Measurements from ENCODE around the gene PFN4.

PFN4 gene

DNA sequence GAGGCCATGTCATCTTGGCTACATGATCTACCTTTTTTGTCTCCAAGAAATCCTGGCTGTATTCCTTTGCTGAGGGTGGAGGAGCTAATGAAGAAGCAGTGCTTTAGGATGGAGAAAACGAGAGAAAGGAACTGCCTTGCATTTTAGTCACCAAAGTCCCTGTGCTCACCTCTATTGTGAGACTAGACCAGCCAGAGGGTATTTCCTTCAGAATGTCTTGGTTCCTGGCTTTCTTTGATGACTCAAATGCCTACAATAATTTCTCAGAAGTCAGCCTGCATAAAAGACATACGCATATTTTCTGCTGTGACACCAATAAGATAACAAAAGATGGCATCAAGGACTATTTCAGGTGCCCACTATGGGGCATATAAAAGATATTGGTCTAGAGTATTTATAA, 57.8 kb downstream of the PFN4 start:
- Mint-ChIP-seq H3K9me3 (no peaks in the 10 kb centered on the region), H3K27me3 (no peaks in the 10 kb centered on the region), H3K36me3 (ENCODE audit: insufficient read depth) (peaks cover 23% of the 10 kb centered on the region), H3K27ac (ENCODE audit: low read depth) (no peak overlapping the region), H3K4me3 (no peak overlapping the region), H3K4me1 (peaks cover 11% of the 10 kb centered on the region)
- no peak for ATAC-seq (replicated peaks; ENCODE audit: extremely low read depth, poor library complexity, severe bottlenecking)
- no peak for DNase-seq (ENCODE audit: low spot score in 2 of 2)
